Activated CD4-positive, alpha-beta memory T cell treated with anti-CD3 and anti-CD28 coated beads, Interleukin-2, amount 10 ng/mL, durations not matched to agents 7 days and 5 days (primary cell): ENCODE results near the gene SLC9C1. TPM values are rescaled to one million over a fixed set of nuclear protein-coding genes. Genes with fewer than 3 reads are reported as not detected.

ENCODE experiments used
- CTCF ChIA-PET: fragments of 350-600 bp; sonication (Branson Sonifier 250); formaldehyde crosslinking; loops from one replicate; lab custom pipeline; 2021; ENCODE audit warnings: antibody characterized with exemption, inconsistent platforms; lab: Charles Lee
- POLR2A ChIA-PET: fragments of 350-600 bp; sonication (Branson Sonifier 250); formaldehyde crosslinking; loops from one replicate; lab custom pipeline; 2021; ENCODE audit warnings: antibody characterized with exemption; lab: Charles Lee
- DNase-seq: peaks from one replicate; pipeline ENCODE4 v3.0.0-alpha.2; 2020
- H3K27ac Mint-ChIP-seq: one replicate; pipeline ENCODE4 v1.8.0; 2021; ENCODE audit warnings: mild to moderate bottlenecking, mixed read lengths
- H3K27me3 Mint-ChIP-seq: one replicate; pipeline ENCODE4 v1.8.0; 2021; ENCODE audit warnings: mixed read lengths
- H3K36me3 Mint-ChIP-seq: one replicate; pipeline ENCODE4 v1.8.0; 2021; ENCODE audit warnings: low read depth, mixed read lengths
- H3K4me1 Mint-ChIP-seq: one replicate; pipeline ENCODE4 v1.8.0; 2021; ENCODE audit warnings: mixed read lengths
- H3K4me3 Mint-ChIP-seq: one replicate; pipeline ENCODE4 v1.8.0; 2021; ENCODE audit warnings: mild to moderate bottlenecking, mixed read lengths
- H3K9me3 Mint-ChIP-seq: one replicate; pipeline ENCODE4 v1.8.0; 2021; ENCODE audit warnings: mixed read lengths
- total RNA-seq, 2 experiments: library from RNA; stranded (reverse); gene quantifications; one replicate each; pipeline ENCODE4 v1.2.3, GENCODE V29; 2021

Gene SLC9C1
- total RNA-seq, 2 experiments from 2014 or later = not detected

DNA sequence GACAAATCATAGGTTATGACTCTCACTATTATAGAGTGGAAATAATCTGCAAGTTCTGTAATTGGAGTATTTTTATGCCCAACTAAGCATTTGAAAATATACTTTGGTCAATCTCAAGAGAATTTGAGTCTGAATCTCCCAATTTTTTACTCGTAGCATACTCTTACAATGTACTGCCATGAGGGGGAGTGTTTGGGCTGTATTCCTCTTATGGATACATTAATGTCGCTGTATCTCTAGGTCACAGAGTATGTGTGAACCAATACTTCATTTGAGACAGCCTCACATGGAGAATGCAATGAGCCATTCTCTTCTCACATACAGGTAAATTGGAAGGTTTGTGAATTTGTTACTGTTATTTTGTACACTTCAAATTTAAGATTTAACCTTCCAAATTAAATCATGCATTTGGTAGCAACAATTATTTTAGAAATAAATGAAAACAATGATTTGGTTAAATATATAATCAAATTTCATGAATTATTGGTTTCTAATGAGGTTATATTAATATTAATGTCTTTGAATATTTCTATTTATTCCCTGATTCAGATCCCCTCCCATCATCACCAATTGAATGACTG, 33.4 kb upstream of the SLC9C1 start:
- H3K36me3 Mint-ChIP-seq = no peaks in the 10 kb centered on the region
- POLR2A ChIA-PET = no interaction called here
- peaks cover 11% of the 10 kb centered on the region for H3K27me3 Mint-ChIP-seq
- peaks cover 5% of the 10 kb centered on the region for H3K4me1 Mint-ChIP-seq
- no peaks in the 10 kb centered on the region for H3K9me3 Mint-ChIP-seq
- peak; percentile 44 for DNase-seq
- H3K27ac Mint-ChIP-seq = no peak overlapping the region
- CTCF ChIA-PET = interaction anchor here (1.2 to 1.8 kb wide), 3 partner anchors 32 to 193 kb away, joined by 3 to 7 read pairs (median 6); no protein-coding TSS in a partner anchor
- no peak overlapping the region for H3K4me3 Mint-ChIP-seq

DNA sequence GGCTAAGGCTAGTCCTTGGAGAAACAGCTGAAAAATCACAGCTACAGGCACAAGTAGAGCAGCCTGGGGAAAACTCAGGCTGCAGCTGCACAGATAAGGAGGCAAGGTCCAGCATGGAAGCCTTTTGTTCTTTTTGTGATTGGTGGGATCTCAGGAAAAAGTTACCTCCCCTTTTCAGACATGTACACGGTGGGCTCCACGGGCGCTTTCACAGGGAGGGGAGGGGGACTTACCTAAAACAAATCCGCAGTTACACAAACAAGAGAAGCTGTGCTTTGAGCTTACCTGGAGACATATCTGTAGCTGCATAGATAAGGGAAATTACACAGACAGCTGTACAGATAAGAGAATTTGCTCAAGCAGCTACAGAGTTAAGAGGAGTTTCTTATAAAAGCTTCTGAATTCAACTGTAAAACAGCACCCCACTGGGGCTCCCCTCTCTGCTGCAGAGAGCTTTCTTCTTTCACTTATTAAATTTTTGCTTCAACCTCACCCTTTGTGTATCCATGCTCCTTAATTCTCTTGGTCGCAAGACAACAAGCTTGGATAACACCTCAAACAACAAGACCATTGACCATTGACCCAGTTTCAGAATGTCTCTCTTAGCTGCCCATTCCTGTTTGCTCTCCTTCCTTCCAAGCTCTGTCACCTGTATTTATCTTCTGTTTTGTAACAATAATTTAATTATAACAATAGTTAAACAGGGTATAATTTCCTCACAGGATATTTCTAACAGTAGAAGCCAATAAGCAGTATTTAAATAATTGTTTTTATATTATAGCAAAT, 28.0 kb upstream of the SLC9C1 start:
- no peak for DNase-seq
- H3K9me3 Mint-ChIP-seq = no peaks in the 10 kb centered on the region
- ChIA-PET POLR2A (interaction anchor here (0.7 to 1.2 kb wide), 3 partner anchors 11 to 240 kb away, joined by 3 to 6 read pairs (median 3); partner anchors contain the start of genes ATG3, CD200 and SLC35A5), CTCF (interaction anchor here (0.8 to 2.7 kb wide), 9 partner anchors 11 to 211 kb away, joined by 3 to 22 read pairs (median 4); partner anchors contain the start of genes CD200 and SLC9C1)
- H3K36me3 Mint-ChIP-seq = peaks cover 4% of the 10 kb centered on the region
- no peak overlapping the region for H3K4me3 Mint-ChIP-seq
- no peak overlapping the region for H3K27ac Mint-ChIP-seq
- no peaks in the 10 kb centered on the region for H3K4me1 Mint-ChIP-seq
- peaks cover 17% of the 10 kb centered on the region for H3K27me3 Mint-ChIP-seq

DNA sequence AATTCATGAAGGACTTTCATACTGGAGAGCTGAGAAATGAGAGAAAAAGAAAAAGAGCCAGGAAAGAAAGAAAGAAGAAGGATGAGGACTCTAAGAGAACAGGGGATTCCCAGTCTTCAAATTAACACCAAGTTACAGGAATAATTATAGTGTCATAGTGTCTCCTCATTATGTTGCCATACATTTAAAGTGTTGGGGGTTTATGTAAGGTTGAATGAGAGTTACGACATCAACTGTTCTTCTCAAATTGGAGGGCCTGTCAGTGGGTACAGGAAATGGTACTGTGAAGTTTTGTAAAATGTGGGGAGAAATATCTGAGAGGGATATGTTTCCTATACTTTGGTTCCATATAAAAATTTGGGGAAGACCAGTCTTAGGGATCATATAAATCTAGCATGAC, 26.7 kb upstream of the SLC9C1 start:
- Mint-ChIP-seq H3K4me1 (no peaks in the 10 kb centered on the region), H3K9me3 (no peaks in the 10 kb centered on the region), H3K4me3 (no peak overlapping the region), H3K27ac (no peak overlapping the region), H3K36me3 (peaks cover 4% of the 10 kb centered on the region), H3K27me3 (peaks cover 15% of the 10 kb centered on the region)
- ChIA-PET CTCF (interaction anchor here (0.7 to 2.7 kb wide), 4 partner anchors 10 to 214 kb away, joined by 3 to 22 read pairs (median 4); partner anchors contain the start of genes CD200 and SLC9C1), POLR2A (no interaction called here)
- no peak for DNase-seq

DNA sequence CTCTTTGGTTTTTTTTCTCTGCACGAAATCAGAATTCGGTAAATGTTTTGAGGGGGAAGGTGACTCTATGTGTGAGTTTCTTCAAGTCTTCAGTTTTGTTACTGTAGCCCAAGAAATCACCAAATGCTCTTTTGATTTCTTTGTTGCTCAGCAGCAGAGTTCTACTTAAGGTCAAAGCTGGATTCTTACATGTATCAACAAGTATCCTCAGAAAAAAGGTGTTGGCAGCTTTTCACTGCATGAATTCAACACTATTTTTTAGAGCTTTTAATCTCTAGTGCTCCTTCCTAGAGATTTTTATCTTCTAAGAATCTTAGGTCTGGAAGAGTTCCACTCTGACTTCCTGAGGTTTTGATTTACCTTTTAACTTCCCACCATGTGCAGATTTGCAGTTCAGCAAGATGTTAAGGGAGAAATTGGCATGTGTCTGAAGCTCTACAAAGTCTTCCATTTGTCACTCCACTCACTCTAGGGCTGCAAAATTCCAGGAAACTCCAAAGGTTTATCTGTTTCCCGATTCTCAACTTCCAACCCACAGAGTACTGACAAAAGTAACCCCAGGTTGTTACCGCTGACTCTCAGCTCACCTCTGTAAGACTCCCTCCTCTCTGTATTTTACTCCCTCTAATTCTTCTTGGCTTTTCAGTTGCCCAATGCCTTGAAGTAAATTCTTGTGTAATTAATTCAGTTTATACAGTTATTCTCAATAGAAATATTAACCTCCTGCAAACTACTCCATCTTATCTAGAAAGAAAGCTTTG, 25.7 kb upstream of the SLC9C1 start:
- no peaks in the 10 kb centered on the region for H3K4me1 Mint-ChIP-seq
- peaks cover 15% of the 10 kb centered on the region for H3K27me3 Mint-ChIP-seq
- ChIA-PET POLR2A (no interaction called here), CTCF (interaction anchor here (0.8 to 1.3 kb wide), 7 partner anchors 15 to 208 kb away, joined by 3 to 4 read pairs (median 3); partner anchors contain the start of gene SLC9C1)
- no peak overlapping the region for H3K4me3 Mint-ChIP-seq
- H3K36me3 Mint-ChIP-seq = peaks cover 4% of the 10 kb centered on the region
- no peak for DNase-seq
- H3K27ac Mint-ChIP-seq = no peak overlapping the region
- H3K9me3 Mint-ChIP-seq = no peaks in the 10 kb centered on the region

DNA sequence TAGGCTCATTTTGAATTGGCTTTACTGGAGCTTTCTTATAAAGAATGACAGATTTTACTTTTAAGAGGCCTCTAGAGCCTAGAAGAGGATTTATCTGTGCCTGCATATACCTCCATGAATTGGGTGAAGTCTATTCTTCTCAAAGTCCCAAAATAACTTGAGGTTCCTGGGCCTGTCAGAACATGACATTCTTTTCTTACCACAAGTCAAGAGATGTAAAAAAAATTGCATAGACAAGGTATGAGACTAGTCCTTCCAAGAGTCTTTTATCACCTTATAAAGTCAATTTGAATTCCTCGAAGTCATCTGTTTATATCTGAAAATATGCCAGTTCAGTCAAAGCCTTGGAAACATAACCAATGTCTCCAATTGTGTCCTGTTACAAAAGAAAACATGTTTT, 21.8 kb upstream of the SLC9C1 start:
- ChIA-PET POLR2A (no interaction called here), CTCF (interaction anchor here (0.7 to 1.0 kb wide), 3 partner anchors 12 to 22 kb away, joined by 3 read pairs; partner anchors contain the start of gene SLC9C1)
- Mint-ChIP-seq H3K36me3 (peaks cover 4% of the 10 kb centered on the region), H3K4me3 (no peak overlapping the region), H3K9me3 (no peaks in the 10 kb centered on the region), H3K4me1 (peaks cover 1% of the 10 kb centered on the region), H3K27ac (no peak overlapping the region), H3K27me3 (peaks cover 5% of the 10 kb centered on the region)
- DNase-seq = no peak

DNA sequence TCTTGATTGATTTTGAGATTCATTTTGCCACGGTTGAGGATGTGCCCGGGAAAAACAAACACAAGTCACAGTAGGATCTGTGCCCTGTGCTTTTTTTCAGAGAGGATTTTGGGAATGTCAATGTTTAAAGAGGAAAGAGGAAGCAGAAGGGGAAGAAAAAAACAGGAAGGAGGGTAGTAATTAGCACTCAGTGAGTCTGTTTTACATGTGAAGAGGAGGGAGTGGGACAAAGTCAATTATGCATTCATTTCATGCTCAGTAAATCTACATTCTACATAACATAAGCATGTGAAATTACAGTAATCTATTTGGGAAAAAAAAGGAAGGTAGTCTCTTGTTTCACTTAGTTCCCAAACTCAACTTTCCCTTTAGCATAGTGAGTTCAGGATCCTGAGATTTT, 20.6 kb upstream of the SLC9C1 start:
- POLR2A ChIA-PET = no interaction called here
- CTCF ChIA-PET = interaction anchor here (2.5 kb wide), 1 partner anchor 21 kb away, joined by 7 read pairs; the partner anchor contains the start of gene SLC9C1
- Mint-ChIP-seq H3K4me1 (peaks cover 1% of the 10 kb centered on the region), H3K36me3 (peaks cover 4% of the 10 kb centered on the region), H3K9me3 (no peaks in the 10 kb centered on the region), H3K4me3 (no peak overlapping the region), H3K27ac (no peak overlapping the region), H3K27me3 (peaks cover 2% of the 10 kb centered on the region)
- DNase-seq = no peak

DNA sequence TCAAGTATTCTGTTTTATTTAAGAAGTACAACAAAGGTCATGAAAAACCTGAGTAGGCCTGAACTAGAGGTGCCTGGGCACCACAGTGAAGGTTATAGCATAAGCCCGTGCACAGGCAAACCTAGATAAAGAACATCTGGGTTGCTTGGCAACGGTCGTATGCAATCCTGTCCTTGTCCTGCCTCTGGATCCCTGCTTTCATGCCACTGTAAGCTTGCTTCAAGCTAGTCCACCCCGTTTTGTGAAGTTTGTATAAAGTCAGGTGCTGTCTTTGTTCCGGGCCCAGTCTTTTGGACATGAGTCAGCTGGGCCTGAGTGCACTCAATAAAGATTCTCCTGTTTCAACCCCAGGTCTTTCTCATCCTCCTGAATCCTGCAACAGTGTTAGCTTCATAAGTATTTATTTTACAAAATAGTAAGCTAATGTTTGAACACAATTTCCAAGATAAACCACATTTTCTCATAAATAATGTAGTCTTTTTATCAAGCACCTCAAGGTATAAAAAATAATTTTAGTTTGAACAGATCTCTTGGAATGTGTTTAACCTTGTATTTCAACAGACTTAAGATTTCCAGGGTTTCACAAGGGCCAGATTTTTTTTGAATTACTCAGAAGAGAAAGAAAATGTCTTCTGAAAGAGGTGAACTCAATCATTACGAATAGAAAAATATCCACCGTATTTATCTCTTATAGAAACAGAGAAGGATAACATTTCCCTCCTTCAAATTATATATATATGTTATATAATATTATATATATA, 14.3 kb upstream of the SLC9C1 start:
- H3K36me3 Mint-ChIP-seq = no peaks in the 10 kb centered on the region
- ChIA-PET POLR2A (no interaction called here), CTCF (interaction anchor here (2.8 to 3.0 kb wide), 2 partner anchors 15 to 197 kb away, joined by 7 to 12 read pairs; partner anchors contain the start of gene SLC9C1)
- H3K4me1 Mint-ChIP-seq = peaks cover 1% of the 10 kb centered on the region
- no peaks in the 10 kb centered on the region for H3K27me3 Mint-ChIP-seq
- no peak overlapping the region for H3K27ac Mint-ChIP-seq
- H3K9me3 Mint-ChIP-seq = no peaks in the 10 kb centered on the region
- no peak for DNase-seq
- H3K4me3 Mint-ChIP-seq = no peak overlapping the region

DNA sequence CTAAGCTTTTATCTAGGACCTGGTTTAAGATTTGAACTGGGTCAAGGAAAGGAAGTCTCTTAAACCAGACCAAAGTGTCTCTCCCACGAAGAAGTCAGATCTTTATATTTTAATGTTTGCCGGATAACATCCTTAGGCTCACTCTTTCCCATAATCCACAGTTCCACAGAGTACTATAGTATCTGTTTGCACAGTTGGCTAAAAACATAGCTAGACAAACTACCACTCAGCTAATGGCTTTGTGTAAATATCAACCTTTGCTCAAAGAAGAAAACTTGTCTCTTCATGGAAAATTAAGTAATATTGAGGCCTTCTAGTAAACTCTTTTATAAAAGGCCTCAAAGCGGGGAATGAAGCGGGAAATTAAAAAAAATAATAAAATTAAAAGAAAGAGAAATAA, 13.5 kb upstream of the SLC9C1 start:
- H3K36me3 Mint-ChIP-seq = no peaks in the 10 kb centered on the region
- H3K27ac Mint-ChIP-seq = no peak overlapping the region
- no peaks in the 10 kb centered on the region for H3K9me3 Mint-ChIP-seq
- no peak overlapping the region for H3K4me3 Mint-ChIP-seq
- H3K4me1 Mint-ChIP-seq = no peaks in the 10 kb centered on the region
- CTCF ChIA-PET = interaction anchor here (3.0 kb wide), 1 partner anchor 14 kb away, joined by 12 read pairs; the partner anchor contains the start of gene SLC9C1
- H3K27me3 Mint-ChIP-seq = no peaks in the 10 kb centered on the region
- no peak for DNase-seq
- POLR2A ChIA-PET = no interaction called here

DNA sequence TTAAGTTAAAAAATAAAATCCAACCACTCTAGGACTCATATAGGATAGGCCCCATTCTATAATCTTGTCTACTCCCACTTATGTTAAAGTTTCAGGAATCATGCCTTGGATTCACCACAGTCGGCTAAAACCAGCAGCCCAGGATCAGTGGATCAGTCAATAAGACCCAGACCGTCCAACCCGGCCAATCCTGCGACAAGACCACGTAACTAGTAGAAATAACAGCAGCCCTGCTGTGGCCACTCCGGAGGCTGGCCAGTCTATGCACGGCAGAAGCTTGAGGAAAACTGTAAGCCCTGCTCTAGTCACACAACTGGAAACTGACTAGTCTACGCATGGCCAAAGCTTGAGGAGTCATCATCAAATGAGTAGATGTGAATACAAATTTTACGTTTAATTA, 12.8 kb upstream of the SLC9C1 start:
- H3K4me1 Mint-ChIP-seq = no peaks in the 10 kb centered on the region
- H3K36me3 Mint-ChIP-seq = no peaks in the 10 kb centered on the region
- DNase-seq = no peak
- CTCF ChIA-PET = interaction anchor here (3.0 kb wide), 1 partner anchor 14 kb away, joined by 12 read pairs; the partner anchor contains the start of gene SLC9C1
- POLR2A ChIA-PET = no interaction called here
- H3K9me3 Mint-ChIP-seq = no peaks in the 10 kb centered on the region
- no peaks in the 10 kb centered on the region for H3K27me3 Mint-ChIP-seq
- H3K27ac Mint-ChIP-seq = no peak overlapping the region
- H3K4me3 Mint-ChIP-seq = no peak overlapping the region

DNA sequence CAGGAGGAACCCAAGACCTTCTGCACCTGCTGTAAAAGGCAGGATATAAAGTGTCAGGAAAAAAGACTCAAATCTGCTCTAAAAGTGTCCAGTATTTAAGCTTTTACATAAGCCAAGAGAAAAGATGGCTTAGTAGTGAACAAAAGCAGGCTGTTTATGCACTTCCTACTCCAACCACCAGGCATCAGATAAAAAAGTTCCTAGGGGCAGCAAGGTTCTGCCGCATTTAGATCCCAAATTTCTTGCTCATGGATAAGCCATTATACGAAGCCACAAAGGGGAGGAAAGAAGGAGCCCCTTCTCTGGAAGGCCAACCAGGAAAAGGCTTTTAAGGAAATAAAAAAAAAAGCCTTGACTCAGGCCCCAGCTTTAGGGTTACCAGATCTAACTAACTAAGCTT, 10.6 kb upstream of the SLC9C1 start:
- H3K36me3 Mint-ChIP-seq = no peaks in the 10 kb centered on the region
- POLR2A ChIA-PET = interaction anchor here (0.5 to 2.1 kb wide), 3 partner anchors 9 to 29 kb away, joined by 3 to 10 read pairs (median 5); partner anchors contain the start of genes CD200 and SLC9C1
- no peaks in the 10 kb centered on the region for H3K27me3 Mint-ChIP-seq
- peaks cover 2% of the 10 kb centered on the region for H3K4me1 Mint-ChIP-seq
- H3K27ac Mint-ChIP-seq = no peak overlapping the region
- no peak for DNase-seq
- CTCF ChIA-PET = interaction anchor here (0.7 to 3.6 kb wide), 6 partner anchors 8 to 179 kb away, joined by 3 to 35 read pairs (median 3); partner anchors contain the start of gene SLC9C1
- H3K4me3 Mint-ChIP-seq = no peak overlapping the region
- no peaks in the 10 kb centered on the region for H3K9me3 Mint-ChIP-seq

DNA sequence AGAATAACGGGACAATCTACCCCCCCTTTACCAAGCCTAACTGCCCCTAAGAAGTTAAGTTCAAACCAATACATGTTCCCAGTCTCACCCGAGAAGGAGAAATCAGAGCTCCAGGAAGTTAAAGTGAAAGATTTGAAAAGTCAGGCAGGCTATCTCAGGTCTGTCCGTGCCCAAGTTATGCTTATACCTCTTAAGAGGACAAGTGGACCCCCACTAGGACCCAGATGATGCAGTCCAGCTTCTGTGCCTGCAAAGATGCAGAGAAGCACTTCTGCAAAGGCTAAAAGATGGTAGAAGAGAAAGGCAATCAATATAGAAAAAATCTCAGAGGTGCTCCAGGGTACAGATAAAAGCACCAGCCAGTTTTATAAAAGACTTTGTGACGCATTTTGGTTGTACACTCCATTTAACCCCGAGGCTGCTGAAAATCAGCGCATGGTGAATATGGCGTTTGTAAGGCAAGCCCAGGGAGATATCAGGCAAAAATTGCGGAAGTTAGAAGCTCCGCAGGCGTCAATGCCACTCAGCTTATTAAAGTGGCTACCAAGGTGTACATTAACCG, 9.8 kb upstream of the SLC9C1 start:
- ChIA-PET CTCF (interaction anchor here (0.9 to 3.6 kb wide), 7 partner anchors 10 to 196 kb away, joined by 3 to 35 read pairs (median 3); partner anchors contain the start of genes BTLA and SLC9C1), POLR2A (interaction anchor here (0.5 to 2.1 kb wide), 4 partner anchors 8 to 196 kb away, joined by 3 to 10 read pairs (median 4); partner anchors contain the start of genes BTLA, CD200 and SLC9C1)
- Mint-ChIP-seq H3K36me3 (no peaks in the 10 kb centered on the region), H3K9me3 (no peaks in the 10 kb centered on the region), H3K27ac (no peak overlapping the region), H3K27me3 (no peaks in the 10 kb centered on the region), H3K4me1 (peaks cover 3% of the 10 kb centered on the region), H3K4me3 (no peak overlapping the region)
- DNase-seq = no peak
